Lung (tissue), 12 donors: ENCODE measurements around the gene ADRM1. TPM values are rescaled to one million over a fixed set of nuclear protein-coding genes. Genes with fewer than 3 reads are reported as not detected.
A peak's percentile ranks its signal among the peaks of the same experiment; 100 is the strongest.

ENCODE experiments used
- ATAC-seq: fragments of 200-7000 bp; cut with Tn5 transposase; one replicate; pipeline ENCODE4 v1.9.1; 2020; ENCODE audit warnings: moderate number of reproducible peaks; ENCODE audit not compliant: insufficient read depth, low FRiP score
- DNase-seq, 3 donors: peaks; one replicate each; pipeline ENCODE4 v3.0.0-alpha.2; 2013 to 2017
- H3K27ac ChIP-seq, 2 donors: one replicate each; pipeline ENCODE4 v1.5.1; 2013; ENCODE audit warnings: mild to moderate bottlenecking in 2 of 2, moderate library complexity in 2 of 2, control low read depth in 1 of 2, inconsistent platforms in 1 of 2, low read depth in 1 of 2, low read length in 1 of 2
- H3K27me3 ChIP-seq, 3 donors: one replicate each; pipeline ENCODE4 v1.5.1; 2013; ENCODE audit warnings: low read length in 2 of 3; ENCODE audit not compliant: control insufficient read depth in 3 of 3, insufficient read depth in 3 of 3
- H3K36me3 ChIP-seq, 4 donors: one replicate each; pipeline ENCODE4 v1.5.1; 2013; ENCODE audit warnings: low read length in 4 of 4, mild to moderate bottlenecking in 1 of 4, moderate library complexity in 1 of 4; ENCODE audit not compliant: control insufficient read depth in 4 of 4, insufficient read depth in 4 of 4
- H3K4me1 ChIP-seq, 5 donors: one replicate each; pipeline ENCODE4 v1.5.1; 2013; ENCODE audit warnings: low read length in 5 of 5, mild to moderate bottlenecking in 2 of 5, moderate library complexity in 1 of 5; ENCODE audit not compliant: control insufficient read depth in 5 of 5, insufficient read depth in 5 of 5
- H3K4me3 ChIP-seq: one replicate; pipeline ENCODE4 v1.5.1; 2013; ENCODE audit warnings: mild to moderate bottlenecking, control low read depth, moderate library complexity
- H3K9ac ChIP-seq, 2 donors: one replicate each; pipeline ENCODE4 v1.5.1; 2013; ENCODE audit warnings: low read length in 2 of 2, control low read depth in 1 of 2; ENCODE audit not compliant: insufficient read depth in 1 of 2
- H3K9me3 ChIP-seq, 4 donors: one replicate each; pipeline ENCODE4 v1.5.1; 2013; ENCODE audit warnings: low read length in 3 of 4, mild to moderate bottlenecking in 1 of 4, moderate library complexity in 1 of 4; ENCODE audit not compliant: control insufficient read depth in 4 of 4, insufficient read depth in 3 of 4
- WGBS, 2 donors: extraction: QIAGEN DNeasy Blood & Tissue Kit; methylation state at CpG; one replicate each; pipeline ENCODE4 v1.1.7; 2013; 5-methylcytosine and 5-hydroxymethylcytosine counted together
- polyA plus RNA-seq, 2 donors: library from polyadenylated mRNA; stranded (reverse); fragments of 200-250 nt; gene quantifications; one replicate each; pipeline ENCODE4 v1.2.1, GENCODE V29; 2013
- total RNA-seq, 2 donors: library from RNA; depleted of rRNA in 1 of 2; stranded (reverse); fragments of >200 nt in 1 of 2; gene quantifications; one replicate each; pipeline ENCODE4 v1.2.1, GENCODE V29; 2014 to 2021
- TF ChIP-seq, protein P1 (sequence below): IDR thresholded peaks from 2 replicates; pipeline ENCODE4 v1.5.1; 2012; ENCODE audit warnings: mild to moderate bottlenecking; ENCODE audit errors: control extremely low read depth, extremely low read depth
- donor health status: control.
- donor health status: control.
- donor health status: Bipolar disorder and iron deficiency.
- donor health status: healthy.
- donor health status: DM: yes; HTN: yes; CAD: no.

Gene ADRM1
- total and polyA plus RNA-seq, 4 donors: 43.1 to 140 (median 106) TPM

DNA sequence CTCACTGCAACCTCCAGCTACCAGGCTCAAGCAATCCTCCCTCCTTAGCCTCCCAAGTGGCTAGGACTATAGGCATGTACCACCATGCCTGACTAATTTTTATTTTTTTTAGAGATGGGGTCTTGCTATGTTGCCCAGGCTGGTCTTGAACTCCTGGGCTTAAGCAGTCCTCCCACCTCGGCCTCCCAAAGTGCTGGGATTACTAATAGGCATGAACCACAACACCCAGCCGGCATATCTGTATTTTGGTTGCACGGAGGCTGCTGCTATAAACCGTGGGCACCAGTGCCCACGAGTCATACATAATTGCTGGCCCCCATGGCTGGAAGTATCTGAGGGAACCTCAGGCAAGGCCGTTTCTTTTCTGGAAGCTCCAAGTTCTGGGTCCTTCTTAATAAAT, 18.3 kb upstream of the ADRM1 start:
- Histone ChIP-seq H3K27me3 (no peaks in the 10 kb centered on the region), H3K36me3 (peaks cover 4 to 53% (median 28%) of the 10 kb centered on the region in 4 donors), H3K4me3 (no peak overlapping the region), H3K4me1 (peaks cover 0 to 11% (median 0%) of the 10 kb centered on the region in 5 donors), H3K27ac (no peak overlapping the region), H3K9me3 (no peaks in the 10 kb centered on the region), H3K9ac (no peak overlapping the region)
- ATAC-seq: no peak
- DNase-seq: no peak
- 94 to 95% methylated on average over 6 of the region's 6 CpGs for WGBS, 2 donors
- TF ChIP-seq, protein P1, sequence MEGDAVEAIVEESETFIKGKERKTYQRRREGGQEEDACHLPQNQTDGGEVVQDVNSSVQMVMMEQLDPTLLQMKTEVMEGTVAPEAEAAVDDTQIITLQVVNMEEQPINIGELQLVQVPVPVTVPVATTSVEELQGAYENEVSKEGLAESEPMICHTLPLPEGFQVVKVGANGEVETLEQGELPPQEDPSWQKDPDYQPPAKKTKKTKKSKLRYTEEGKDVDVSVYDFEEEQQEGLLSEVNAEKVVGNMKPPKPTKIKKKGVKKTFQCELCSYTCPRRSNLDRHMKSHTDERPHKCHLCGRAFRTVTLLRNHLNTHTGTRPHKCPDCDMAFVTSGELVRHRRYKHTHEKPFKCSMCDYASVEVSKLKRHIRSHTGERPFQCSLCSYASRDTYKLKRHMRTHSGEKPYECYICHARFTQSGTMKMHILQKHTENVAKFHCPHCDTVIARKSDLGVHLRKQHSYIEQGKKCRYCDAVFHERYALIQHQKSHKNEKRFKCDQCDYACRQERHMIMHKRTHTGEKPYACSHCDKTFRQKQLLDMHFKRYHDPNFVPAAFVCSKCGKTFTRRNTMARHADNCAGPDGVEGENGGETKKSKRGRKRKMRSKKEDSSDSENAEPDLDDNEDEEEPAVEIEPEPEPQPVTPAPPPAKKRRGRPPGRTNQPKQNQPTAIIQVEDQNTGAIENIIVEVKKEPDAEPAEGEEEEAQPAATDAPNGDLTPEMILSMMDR: no peak

DNA sequence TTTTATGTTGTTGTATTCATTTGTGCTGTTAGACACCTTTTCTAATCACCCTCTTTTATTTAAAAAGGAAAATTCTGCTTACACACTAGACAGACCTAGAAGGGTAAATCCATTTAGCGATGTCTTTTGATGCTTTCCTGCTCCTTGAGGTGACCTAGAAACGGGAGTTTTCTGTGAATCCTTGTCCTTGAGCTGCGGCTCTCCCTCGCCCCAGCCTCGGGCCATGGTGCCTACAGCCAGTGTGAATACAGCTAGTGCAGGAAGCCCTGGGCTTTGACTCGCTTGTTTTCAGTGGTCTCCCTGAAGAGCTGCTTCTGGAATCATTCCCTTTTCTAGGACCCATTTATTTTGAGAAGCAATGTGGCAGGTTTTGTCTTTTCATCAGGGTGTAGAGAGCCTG, 17.6 kb upstream of the ADRM1 start:
- WGBS, 2 donors: 85 to 92% methylated on average over 6 of the region's 6 CpGs
- peaks cover 0 to 11% (median 0%) of the 10 kb centered on the region in 5 donors for H3K4me1 ChIP-seq
- DNase-seq (no peak), ATAC-seq (no peak)
- no peak overlapping the region for H3K9ac ChIP-seq
- TF ChIP-seq, protein P1: no peak
- no peak overlapping the region for H3K27ac ChIP-seq
- no peak overlapping the region for H3K4me3 ChIP-seq
- H3K9me3 ChIP-seq: no peaks in the 10 kb centered on the region
- H3K36me3 ChIP-seq: peaks cover 4 to 47% (median 28%) of the 10 kb centered on the region in 4 donors
- no peaks in the 10 kb centered on the region for H3K27me3 ChIP-seq

DNA sequence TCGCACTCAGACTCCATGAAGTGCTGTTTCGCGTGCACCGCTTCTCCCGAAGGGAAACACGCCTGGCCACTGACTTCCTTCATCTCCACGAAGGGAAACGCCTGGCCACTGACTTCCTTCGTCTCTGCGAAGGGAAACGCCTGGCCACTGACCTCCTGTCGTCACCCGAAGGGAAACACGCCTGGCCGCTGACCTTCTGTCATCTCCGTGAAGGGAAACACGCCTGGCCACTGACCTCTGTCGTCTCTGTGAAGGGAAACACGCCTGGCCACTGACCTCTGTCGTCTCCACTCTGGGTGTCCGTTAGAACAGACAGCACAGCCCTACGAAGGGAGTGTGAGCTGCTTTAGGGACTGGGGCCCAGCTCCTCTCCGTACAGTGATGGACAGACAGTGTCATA, 17.1 kb upstream of the ADRM1 start:
- Histone ChIP-seq H3K4me3 (no peak overlapping the region), H3K9me3 (no peaks in the 10 kb centered on the region), H3K36me3 (peaks cover 4 to 43% (median 28%) of the 10 kb centered on the region in 4 donors), H3K27me3 (no peaks in the 10 kb centered on the region), H3K4me1 (peaks cover 0 to 11% (median 0%) of the 10 kb centered on the region in 5 donors), H3K27ac (peak overlapping the region in 1 of 2 donors; percentile 11), H3K9ac (no peak overlapping the region)
- TF ChIP-seq, protein P1: no peak
- WGBS, 2 donors: 59 to 61% methylated on average over 23 of the region's 23 CpGs
- ATAC-seq (peak; percentile 44), DNase-seq (peak; percentile 29 to 70 (median 38))

DNA sequence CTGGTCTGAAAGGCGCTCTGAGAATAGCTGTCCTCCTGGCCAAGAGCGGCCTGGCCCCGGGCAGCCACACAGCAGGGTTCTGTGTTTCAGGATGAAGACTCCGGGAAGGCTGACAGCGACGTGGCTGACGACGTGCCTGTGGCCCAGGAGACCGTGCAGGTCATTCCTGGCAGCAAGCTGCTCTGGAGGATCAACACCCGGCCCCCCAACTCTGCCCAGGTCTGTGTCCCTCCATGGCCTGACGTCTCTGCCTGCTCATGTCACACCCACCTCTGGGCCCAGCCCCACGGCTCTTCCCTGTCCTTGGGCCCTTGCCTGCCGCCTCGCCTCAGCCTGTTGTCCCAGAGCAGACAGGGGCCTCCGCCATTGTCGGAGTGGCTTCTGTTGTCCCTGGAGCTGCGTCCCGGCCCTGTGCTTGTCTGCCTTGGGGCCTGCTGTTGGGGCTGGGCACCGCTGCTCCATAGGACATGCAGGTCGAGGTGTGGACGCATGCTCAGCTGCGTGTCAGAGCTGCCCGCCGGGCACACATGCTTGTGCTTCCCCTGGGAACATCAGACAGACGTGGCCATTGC, 16.2 kb upstream of the ADRM1 start:
- no peak overlapping the region for H3K27ac ChIP-seq
- 94 to 96% methylated on average over 25 of the region's 25 CpGs for whole genome bisulfite sequencing, 2 donors
- peaks cover 0 to 6% (median 0%) of the 10 kb centered on the region in 5 donors for H3K4me1 ChIP-seq
- no peak for DNase-seq
- H3K36me3 ChIP-seq: peaks cover 3 to 41% (median 23%) of the 10 kb centered on the region in 4 donors
- no peak overlapping the region for H3K9ac ChIP-seq
- H3K9me3 ChIP-seq: no peaks in the 10 kb centered on the region
- no peak overlapping the region for H3K4me3 ChIP-seq
- no peaks in the 10 kb centered on the region for H3K27me3 ChIP-seq
- TF ChIP-seq, protein P1: no peak
- no peak for ATAC-seq
